Measurements from ENCODE around the gene CHST3. TPM values are rescaled to one million over a fixed set of nuclear protein-coding genes. Genes with fewer than 3 reads are reported as not detected.

CHST3 gene
- total and polyA plus RNA-seq, 11 donors, result 8.1 to 51.3 (median 25.0) TPM

- peak overlapping the region in 4 of 12 donors; percentile 0 to 66 (median 31) for H3K27ac ChIP-seq
- H3K9me3 ChIP-seq, result no peaks in the 10 kb centered on the region
- 65 to 84% (median 76%) methylated on average over 13 of the region's 13 CpGs for WGBS, 4 donors
- intact Hi-C loops (cut with DNase I), result loop anchor here in 1 of 10 donors (5.0 kb wide), 1 partner anchor 61 kb away; no protein-coding TSS in a partner anchor
- TF ChIP-seq POLR2A (IDR thresholded peaks at IDR 0.05), result no peak
- TF ChIP-seq CTCF (IDR thresholded peaks at IDR 0.05), result no peak
- peaks cover 5 to 96% (median 72%) of the 10 kb centered on the region in 12 donors for H3K4me1 ChIP-seq
- DNase-seq (no peak), ATAC-seq (no peak)
- no peak overlapping the region for H3K4me3 ChIP-seq
- H3K36me3 ChIP-seq, result peaks cover 0 to 4% (median 0%) of the 10 kb centered on the region in 9 donors
- no peaks in the 10 kb centered on the region for H3K27me3 ChIP-seq
These were observed 7.1 kb downstream of the CHST3 start for GRCh38 chr10:71971311-71971731.

GRCh38 chr10:71971769-71972555, 7.8 kb downstream of the CHST3 start:
- no peaks in the 10 kb centered on the region for H3K9me3 ChIP-seq
- peak overlapping the region in 3 of 12 donors; percentile 31 to 66 (median 38) for H3K27ac ChIP-seq
- DNase-seq (no peak), ATAC-seq (no peak)
- peaks cover 0 to 4% (median 0%) of the 10 kb centered on the region in 9 donors for H3K36me3 ChIP-seq
- TF ChIP-seq CTCF (IDR thresholded peaks at IDR 0.05) (no peak), POLR2A (IDR thresholded peaks at IDR 0.05) (no peak)
- peaks cover 4 to 96% (median 73%) of the 10 kb centered on the region in 12 donors for H3K4me1 ChIP-seq
- intact Hi-C loops (cut with DNase I), result loop anchor here in 1 of 10 donors (5.0 kb wide), 1 partner anchor 60 kb away; no protein-coding TSS in a partner anchor
- H3K4me3 ChIP-seq, result no peak overlapping the region
- H3K27me3 ChIP-seq, result no peaks in the 10 kb centered on the region
- 81 to 85% (median 84%) methylated on average over 16 to 21 of the region's 21 CpGs for WGBS, 4 donors

GRCh38 chr10:71972746-71973695, 8.8 kb downstream of the CHST3 start:
- Histone ChIP-seq H3K27ac (peak overlapping the region in 4 of 12 donors; percentile 23 to 87 (median 59)), H3K36me3 (peaks cover 0 to 4% (median 0%) of the 10 kb centered on the region in 9 donors), H3K4me1 (peaks cover 4 to 99% (median 80%) of the 10 kb centered on the region in 12 donors), H3K27me3 (no peaks in the 10 kb centered on the region), H3K4me3 (no peak overlapping the region), H3K9me3 (no peaks in the 10 kb centered on the region)
- intact Hi-C loops (cut with DNase I), result loop anchor here in 1 of 10 donors (5.0 kb wide), 1 partner anchor 59 kb away; no protein-coding TSS in a partner anchor
- DNase-seq (peak in 1 of 5 donors; percentile 17), ATAC-seq (no peak)
- WGBS, 4 donors, result 67 to 83% (median 71%) methylated on average over 5 to 14 of the region's 14 CpGs
- TF ChIP-seq CTCF (IDR thresholded peaks at IDR 0.05), result no peak
- no peak for TF ChIP-seq POLR2A (IDR thresholded peaks at IDR 0.05)

All from heart left ventricle (tissue), 16 donors.